Panc1 (cell line): ENCODE measurements around the gene FAR2.

Experiments
- CTCF ChIP-seq: fragments of 450-650 bp; IDR thresholded peaks from 2 replicates; pipeline ENCODE4 v1.5.1; 2017; ENCODE audit warnings: mild to moderate bottlenecking
- POLR2AphosphoS5 ChIP-seq: IDR thresholded peaks from 2 replicates; pipeline ENCODE4 v1.6.1; 2012; ENCODE audit warnings: mild to moderate bottlenecking, low read depth, low read length, moderate library complexity
- SIN3A ChIP-seq: IDR thresholded peaks from 2 replicates; pipeline ENCODE4 v1.6.1; 2012; ENCODE audit warnings: low read depth, mild to moderate bottlenecking, low read length, moderate library complexity, borderline replicate concordance; ENCODE audit not compliant: insufficient read depth
- TF ChIP-seq, protein P1 (sequence below), 2 experiments: IDR thresholded peaks; 2 replicates each; pipeline ENCODE4 v1.6.1; 2011 to 2012; ENCODE audit warnings: low read depth in 2 of 2, control low read depth in 1 of 2, low read length in 1 of 2, mild to moderate bottlenecking in 1 of 2, moderate library complexity in 1 of 2; ENCODE audit not compliant: insufficient read depth in 1 of 2

- no peak for TF ChIP-seq CTCF
- TF ChIP-seq, protein P1, sequence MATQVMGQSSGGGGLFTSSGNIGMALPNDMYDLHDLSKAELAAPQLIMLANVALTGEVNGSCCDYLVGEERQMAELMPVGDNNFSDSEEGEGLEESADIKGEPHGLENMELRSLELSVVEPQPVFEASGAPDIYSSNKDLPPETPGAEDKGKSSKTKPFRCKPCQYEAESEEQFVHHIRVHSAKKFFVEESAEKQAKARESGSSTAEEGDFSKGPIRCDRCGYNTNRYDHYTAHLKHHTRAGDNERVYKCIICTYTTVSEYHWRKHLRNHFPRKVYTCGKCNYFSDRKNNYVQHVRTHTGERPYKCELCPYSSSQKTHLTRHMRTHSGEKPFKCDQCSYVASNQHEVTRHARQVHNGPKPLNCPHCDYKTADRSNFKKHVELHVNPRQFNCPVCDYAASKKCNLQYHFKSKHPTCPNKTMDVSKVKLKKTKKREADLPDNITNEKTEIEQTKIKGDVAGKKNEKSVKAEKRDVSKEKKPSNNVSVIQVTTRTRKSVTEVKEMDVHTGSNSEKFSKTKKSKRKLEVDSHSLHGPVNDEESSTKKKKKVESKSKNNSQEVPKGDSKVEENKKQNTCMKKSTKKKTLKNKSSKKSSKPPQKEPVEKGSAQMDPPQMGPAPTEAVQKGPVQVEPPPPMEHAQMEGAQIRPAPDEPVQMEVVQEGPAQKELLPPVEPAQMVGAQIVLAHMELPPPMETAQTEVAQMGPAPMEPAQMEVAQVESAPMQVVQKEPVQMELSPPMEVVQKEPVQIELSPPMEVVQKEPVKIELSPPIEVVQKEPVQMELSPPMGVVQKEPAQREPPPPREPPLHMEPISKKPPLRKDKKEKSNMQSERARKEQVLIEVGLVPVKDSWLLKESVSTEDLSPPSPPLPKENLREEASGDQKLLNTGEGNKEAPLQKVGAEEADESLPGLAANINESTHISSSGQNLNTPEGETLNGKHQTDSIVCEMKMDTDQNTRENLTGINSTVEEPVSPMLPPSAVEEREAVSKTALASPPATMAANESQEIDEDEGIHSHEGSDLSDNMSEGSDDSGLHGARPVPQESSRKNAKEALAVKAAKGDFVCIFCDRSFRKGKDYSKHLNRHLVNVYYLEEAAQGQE (IDR thresholded peaks at IDR 0.05; ENCODE audit: insufficient read depth in 1 of 2, low read depth in 2 of 2, low read length in 1 of 2): no peak
- TF ChIP-seq SIN3A: no peak
- TF ChIP-seq POLR2AphosphoS5: no peak
These were observed 10.6 kb downstream of the FAR2 start for GRCh38 chr12:29159661-29160060.
